ENCODE data around the gene SEM1.
"Not testable (repeated sequence)": the region's sequence is repeated elsewhere in the genome, so short reads cannot be mapped to it uniquely, and the experiment has no call there.

SEM1 gene

DNA sequence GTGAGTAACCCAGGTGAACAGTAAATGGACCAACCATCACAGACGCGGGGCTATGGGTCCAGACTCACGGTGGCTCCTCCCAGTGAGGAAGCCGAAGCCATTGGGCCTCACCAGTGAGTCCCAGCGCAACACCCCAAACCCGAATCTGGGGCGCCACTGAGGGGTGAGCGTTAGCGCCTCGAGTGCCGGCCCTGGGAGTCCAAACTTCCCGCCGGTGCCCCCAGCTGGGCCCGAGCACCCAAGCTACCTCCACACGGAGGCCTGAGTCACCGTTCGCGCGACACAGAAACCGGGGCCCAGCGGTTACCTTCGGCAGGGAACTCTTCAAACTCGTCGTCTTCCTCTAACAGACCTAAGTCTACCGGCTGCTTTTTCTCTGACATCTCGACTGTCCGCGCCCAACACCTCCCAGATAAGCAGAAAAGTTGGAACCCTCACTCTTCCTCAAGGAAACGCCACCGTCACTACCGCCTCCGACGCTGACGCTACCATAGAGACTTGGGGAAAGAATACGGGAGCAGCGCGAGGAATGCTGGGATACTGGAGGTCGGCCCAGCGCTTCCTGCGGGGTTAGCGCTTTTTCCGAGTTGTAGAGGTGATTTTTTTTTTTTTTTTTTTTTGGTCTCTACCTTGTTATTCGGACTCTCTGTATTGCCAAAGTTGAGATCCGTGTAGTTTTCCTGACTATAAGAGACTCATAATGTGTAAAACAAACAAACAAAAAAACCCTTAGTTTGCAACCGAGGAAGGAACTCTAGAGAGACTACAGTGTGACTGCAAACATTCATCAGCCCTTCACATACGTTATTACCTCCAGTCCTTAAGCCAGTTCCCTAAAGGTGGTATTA lies at the start of gene SEM1:
Gene SEM1 (minus strand): TSS at position 466 of the 848 bp plus-strand sequence. CDS start 83 bp downstream, at position 383.
- DNase-seq: peak; percentile 75

DNA sequence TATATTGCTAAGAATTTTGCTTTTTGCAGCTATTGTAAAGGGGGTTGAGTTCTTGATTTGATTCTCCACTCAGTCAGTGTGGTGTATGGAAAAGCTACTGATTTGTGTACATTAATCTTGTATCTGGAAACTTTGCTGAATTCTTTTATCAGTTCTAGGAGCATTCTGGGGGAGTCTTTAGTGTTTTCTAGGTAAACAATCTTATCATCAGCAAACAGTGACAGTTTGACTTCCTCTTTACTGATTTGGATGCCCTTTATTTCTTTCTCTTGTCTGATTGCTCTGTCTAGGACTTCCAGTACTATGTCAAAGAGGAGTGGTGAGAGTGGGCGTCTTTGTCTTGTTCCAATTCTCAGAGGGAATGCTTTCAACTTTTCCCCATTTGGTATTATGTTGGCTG lies 48.2 kb upstream of the SEM1 start:
- DNase-seq: not testable (repeated sequence)

DNA sequence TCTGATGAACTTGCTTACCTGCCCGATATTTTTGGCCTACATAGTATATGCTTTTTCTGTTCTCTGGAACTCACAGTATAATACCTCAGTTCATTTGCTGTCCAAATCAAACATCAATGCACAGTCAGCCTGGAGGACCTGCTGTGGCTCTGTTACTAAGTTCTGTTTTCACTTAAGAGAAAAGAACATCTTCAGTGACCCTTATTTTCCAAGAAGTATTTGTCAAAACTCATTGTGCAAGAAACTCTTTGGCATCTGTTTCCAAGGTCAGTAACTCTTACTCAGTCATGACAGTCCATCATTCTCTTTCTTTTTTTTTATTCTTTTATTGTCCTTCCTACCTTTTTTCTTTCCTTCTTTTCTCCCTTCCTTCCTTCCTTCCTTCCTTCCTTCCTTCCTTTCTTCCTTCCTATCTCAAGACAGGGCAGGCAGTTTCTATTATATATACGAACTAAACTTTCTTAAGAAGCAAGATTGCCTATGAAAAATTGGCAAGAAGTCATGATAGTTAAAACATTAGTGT lies 37.8 kb upstream of the SEM1 start:
- DNase-seq: no peak

DNA sequence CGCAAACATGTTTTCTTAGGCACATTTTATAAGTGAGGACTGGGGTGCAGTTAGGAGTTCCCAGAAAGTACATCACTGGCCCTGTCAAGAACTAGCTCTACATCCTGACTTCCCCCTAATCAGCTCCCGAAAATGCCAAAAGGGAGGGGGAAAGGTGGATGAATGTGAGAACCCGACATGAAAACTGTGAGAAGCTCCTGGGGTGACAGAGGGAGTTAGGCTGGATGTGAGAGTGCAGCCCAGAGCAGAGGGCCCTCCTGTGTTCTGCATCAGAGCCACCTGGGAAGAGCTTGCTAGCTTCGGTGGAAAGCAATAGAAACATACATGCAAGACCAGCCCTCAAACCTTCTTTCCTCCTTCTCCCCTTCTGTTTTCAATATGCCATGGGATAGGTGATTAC lies 30.5 kb upstream of the SEM1 start:
- no peak for DNase-seq

DNA sequence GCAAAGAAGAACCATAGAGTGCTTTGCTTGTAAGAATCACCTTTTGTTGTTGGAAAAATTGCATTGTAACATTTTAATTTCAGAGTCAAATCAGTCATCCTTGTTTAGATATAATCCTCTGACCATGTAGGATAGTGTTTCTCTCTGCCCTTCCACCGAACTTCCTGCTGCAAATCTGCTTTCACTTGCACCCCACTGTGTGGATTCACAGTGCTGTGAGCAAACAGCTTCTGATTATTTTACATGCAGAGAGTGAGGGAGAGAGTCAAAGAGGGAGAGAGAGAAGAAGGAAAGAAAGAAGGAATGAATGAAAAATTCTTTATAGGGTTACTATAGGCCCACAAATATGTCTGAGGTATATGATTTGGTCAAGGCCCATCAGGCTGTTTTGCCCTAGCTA lies 30.0 kb upstream of the SEM1 start:
- DNase-seq: no peak

DNA sequence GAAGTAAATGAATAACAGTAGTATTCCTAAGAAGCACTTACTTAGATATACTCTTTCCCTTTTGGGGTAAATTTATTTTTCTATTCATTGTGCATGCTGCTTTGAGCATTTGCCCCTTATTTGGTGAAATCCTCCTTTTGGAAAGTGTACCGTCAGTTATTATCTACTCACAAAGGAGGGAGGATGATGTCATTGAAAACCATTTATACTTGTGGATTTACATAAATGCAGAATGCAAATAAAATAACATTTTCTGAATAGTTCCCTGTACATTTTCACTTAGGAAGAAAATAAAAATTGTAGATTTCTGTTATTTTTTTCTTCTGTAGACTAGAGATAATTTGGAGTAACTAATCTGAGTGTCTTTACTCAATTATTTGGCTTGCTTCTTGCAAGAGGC lies 29.5 kb upstream of the SEM1 start:
- no peak for DNase-seq

DNA sequence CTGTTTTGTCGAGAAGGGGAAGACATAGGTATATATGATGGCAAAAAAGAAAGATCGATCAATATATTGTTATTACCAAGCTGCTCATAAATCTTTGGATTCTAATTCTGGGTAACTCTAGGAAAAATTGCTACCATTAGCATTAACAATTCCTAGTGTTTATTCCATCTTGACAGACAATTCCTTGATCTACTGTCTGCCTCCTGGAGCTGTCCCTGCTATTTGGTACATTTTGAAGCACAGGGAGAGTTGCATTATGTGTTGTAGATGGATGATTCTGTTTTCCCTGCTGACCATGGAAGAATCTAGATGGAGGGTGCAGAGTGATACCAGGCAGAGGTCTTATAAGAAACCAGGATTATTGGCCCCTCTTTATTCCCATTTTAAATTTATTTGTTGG lies 29.1 kb upstream of the SEM1 start:
- no peak for DNase-seq

DNA sequence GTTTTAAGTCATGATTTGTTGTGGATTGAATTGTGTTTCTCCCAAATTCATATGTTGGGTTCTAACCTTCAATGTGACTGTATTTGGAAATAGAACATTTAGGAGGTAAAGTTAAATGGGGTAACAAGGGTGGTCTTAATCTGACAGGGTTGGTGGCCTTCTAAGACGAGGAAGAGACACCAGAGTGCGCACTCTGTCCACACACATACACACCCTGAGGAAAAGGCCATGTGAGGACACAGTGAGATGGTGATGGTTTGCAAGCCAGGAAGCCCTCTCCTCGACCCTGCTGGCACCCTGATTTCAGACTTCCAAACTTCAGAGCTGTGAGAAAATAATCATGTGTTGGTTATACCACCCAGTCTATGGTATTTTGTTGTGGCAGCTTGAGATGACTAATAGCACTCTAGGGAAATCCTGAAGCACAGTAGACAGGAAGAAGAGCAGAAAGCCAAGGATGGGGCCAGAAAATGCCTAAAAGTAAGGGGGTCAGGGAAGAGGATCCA lies 28.0 kb upstream of the SEM1 start:
- no peak for DNase-seq

DNA sequence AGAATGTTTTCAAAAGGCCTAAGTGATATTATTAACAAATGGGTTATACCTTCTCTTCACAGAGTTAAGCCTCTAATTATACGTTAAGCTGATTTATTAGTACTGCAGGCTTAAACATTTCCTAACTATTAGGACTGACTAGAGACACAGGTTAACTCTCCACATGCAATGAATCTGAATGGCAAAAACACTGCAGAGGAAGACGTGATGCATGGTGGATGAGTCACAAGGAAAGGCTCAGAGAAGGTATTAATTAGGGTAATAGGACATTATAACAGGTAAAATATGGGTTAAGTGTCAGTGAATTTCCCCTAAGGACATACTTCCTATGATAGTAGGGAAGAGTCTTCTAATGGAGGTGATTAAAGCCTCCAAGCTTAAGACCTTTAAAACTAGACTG lies 24.7 kb upstream of the SEM1 start:
- DNase-seq: no peak

DNA sequence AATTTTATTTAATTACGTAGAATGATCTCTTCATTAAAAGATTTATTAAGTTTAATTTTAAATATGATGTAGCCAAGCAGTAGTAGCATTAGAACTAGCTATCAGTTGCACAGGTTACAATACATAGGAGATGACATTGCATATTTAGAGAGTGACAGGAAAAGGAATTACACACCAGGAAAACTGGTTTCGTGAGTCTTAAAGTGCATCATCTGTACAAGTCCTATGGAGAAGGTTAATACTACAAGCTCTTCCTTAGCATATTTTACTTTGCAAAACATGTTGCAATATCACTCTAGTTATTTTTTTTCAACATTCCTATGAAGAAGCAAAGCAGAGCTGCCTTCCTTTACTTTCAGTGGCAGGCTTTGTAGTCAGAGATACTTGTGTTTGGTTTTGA lies 20.2 kb upstream of the SEM1 start:
- DNase-seq: no peak

DNA sequence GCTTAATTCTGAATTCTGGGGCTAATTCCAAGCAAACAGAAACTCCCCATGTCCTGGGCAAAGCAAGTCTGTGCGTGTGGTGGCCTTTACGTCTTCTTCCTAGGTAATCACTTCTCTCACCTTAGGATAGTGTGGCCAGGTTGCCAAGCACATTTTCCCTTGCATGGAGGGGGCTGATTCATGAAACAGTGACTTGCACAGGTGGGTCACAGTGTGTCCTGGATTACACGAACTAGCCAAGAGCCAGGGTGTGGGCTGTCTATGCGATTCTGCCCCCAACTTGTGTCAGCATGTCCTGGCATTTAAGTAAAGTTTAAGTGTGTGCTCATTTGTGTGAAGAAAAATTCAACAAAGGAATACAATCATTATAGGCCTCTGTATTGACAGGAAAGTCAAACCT lies 18.5 kb upstream of the SEM1 start:
- DNase-seq: no peak

DNA sequence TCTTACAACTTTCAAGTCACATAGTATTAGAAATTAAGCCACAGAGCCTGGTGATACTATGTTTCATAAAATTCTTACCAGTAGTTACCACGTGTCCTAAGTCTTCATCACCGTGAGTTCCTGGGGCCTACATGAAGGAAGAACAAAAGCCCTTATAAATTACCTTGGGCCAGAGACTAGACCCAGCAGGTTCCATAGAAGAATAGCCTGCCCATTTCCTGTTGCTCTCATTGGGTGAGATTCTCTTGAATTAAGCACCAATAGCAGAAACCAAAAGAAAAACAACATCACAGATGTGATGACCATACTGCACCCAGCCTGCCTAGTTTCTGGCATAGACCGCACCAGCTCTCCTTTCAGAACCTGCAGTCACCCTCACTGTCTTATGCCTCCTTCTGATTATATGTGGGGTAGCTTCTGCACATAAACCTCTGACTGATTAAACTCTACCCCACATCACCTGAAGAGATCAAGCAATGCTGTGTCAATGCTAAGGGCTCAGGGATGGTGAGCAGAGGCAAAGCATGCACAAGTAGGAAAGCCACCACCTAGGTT lies 18.0 kb upstream of the SEM1 start:
- DNase-seq: no peak

DNA sequence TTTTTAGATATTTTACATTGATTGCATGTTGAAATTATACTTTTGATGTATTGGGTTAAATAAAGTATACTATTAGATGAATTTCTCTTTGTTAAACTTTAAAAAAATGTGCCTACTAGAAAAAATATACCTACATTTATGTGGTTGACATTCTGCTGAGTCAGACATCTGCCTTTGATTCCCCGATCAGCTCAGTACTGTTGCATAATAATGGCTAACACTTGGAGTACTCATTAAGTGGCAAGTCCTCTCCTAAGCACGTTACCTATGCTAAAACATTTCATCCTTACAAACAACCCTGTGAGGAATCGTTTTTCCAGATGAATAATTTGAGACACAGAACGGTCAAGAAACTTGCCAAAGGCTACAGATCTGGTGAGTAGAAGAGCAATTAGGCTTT lies 14.0 kb upstream of the SEM1 start:
- no peak for DNase-seq

DNA sequence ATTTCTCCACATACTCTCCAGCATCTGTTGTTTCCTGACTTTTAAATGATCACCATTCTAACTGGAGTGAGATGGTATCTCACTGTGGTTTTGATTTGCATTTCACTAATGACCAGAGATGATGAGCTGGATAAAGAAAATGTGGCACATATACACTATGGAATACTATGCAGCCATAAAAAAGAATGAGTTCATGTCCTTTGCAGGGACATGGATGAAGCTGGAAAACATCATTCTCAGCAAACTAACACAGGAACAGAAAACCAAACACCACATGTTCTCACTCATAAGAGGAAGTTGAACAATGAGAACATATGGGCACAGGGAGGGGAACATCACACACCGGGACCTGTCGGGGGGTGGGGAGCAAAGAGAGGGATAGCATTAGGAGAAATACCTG lies 13.3 kb upstream of the SEM1 start:
- DNase-seq: not testable (repeated sequence)

DNA sequence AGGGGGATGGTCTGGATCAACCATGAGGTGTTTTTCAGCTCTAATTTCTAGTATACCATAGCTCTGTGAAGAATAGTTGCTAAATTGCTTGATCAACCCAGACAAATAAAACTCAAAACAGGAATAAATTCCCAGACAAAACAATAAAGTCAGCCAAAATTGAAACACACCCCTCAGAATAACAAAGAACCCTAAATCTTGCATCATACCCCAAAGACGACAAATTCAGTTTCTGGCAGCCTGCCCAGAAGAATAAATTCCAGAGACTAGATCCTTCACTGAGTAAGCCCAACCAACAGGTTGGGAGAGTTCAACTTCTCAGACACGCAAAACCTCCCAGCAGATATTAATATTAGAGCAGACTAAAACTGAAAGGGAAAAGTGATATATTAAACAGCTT lies 11.2 kb upstream of the SEM1 start:
- no peak for DNase-seq

DNA sequence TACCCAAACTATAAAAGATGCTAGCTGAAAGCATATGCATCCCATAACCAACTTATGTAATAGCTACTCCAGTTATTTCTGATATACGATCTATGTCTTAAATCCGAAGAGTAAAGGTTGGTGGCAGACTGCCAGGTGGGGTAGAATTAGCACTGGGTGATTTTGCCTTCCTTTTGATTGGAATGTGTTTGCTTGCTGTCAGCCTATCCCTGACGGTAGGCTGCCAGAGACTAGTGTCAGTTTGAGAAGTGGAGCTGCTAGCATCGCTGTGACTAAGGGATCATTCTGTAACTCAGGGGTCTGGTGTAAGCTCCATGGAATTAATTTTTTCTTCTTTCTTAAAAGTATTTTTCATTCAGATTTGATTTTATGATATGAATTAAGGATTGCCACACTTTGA lies 9.5 kb upstream of the SEM1 start:
- no peak for DNase-seq

DNA sequence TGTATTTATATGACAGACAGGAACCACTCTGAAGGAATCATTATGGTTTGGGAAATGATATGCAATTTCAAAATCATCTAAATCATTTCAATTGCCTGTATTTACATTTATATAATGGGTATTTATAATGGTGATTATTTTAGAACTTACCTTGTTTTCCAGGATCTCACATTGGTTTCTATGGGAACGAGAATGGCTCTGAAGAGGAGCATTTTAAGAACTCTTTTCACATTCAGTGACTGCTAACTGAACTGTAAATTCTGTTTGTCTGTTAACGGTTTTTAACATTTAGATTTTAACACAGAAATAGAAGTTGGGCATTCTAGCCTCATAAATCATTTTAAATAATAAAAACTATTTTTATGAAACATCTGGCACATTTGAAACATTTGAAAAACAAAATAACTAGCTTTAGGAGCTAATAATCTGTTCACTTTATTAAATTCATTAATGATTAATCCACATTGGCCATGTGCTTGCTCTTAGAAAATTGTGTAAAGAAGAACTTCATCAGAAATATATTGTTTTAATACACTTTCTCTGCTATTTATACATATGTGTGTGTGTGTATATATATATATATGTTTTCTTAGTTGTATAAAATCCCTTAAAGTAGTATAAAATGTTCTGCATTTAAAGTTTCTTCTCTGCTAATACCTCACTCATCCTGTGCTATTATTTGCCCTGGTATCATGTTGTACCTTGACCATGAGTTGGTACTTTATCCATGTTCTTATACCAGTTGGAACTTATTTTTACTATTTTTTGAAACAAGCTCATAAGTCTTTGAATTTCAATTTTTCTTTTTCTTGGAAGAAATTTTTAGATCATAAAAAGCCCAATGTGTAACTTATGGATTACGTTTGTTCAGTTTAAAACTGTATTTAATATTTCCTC lies 8.7 kb upstream of the SEM1 start:
- no peak for DNase-seq

DNA sequence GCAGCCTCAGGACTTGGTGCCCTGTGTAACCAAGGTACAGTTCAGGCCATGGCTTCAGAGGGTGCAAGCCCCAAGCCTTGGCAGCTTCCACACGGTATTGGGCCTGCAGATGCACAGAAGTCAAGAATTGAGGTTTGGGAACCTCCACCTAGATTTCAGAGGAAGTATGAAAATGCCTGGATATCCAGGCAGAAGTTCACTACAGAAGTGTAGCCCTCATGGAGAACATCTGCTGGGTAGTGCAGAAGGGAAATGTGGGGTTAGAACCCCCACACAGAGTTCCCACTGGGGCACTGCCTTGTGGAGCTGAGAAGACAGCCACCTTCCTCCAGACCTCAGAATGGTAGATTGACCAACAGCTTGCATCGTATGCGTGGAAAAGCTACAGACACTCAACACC lies 3.4 kb upstream of the SEM1 start:
- no peak for DNase-seq

DNA sequence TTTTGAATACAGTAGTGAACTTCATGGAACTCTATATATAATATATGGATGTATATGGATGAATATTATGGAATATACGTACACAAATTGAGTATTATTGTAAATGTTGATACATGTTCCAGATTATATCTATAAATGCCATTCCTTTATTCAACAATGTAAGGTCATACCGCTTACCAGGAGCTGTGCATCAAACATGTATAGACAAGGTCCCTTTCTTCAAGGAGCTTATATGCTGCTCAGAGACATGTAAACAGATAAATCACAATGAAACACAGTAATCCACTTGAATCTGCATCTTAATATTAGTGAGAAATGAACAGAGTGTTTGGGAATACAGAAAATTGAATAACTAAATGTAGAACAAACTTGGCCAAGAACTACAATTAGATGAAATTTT lies 898 bp upstream of the SEM1 start:
- DNase-seq: no peak

DNA sequence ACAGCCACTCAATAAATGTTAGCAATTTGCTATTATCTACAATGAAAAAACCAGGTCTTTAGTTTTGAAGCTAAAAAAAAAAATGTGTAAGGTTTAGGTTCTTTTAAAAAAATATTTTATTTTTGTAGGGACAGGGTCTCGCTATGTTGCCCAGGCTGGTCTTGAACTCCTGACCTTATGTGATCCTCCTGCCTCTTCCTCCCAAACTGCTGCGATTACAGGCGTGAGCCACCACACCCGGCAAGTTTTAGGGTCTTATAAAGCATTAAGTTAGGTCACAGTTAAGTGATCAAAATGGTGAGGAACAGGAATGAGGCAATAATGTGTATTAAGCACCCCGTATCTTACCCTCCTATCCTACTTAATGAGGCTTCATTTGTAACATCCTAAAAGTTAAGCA lies 774 bp downstream of the SEM1 start:
- DNase-seq: no peak

DNA sequence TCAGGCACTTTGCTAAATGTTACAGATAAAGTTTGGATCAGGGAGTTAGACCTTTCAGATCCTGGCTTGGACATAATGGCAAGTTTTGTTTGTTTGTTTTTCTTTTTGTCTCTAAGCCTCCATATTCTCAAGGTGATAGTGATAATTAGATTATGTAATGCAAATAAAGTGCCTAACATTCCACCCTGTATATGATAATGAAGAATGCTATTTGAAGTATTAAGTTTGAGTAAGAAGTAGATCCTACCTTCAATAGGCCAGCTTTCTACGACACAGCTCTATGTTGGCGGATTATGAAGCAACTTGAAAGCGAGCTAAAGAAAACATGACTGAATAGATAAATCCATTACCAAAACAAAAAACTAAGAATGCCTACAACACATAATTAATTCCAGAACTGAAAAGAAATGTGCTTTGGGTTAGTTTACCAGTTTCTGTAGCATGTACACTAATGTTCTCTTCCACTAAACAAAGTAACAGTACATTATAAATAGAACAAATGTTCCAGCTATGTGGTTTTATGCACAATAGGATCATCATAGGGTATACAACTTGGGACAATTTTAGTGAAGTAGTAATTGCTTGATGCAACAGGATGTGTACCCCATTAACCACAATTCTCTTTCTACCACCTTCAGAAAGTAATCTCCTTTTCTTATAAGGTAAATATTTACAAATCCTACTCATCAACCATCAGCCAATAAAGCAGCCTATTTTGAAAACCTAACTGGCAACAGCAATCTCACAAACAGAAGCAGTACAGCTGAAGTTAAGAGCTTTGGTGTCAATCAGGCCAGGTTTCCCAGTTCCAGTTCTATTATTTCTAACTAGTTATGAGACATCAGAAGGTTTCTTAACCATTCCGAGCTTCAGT lies 1.5 kb downstream of the SEM1 start:
- no peak for DNase-seq

DNA sequence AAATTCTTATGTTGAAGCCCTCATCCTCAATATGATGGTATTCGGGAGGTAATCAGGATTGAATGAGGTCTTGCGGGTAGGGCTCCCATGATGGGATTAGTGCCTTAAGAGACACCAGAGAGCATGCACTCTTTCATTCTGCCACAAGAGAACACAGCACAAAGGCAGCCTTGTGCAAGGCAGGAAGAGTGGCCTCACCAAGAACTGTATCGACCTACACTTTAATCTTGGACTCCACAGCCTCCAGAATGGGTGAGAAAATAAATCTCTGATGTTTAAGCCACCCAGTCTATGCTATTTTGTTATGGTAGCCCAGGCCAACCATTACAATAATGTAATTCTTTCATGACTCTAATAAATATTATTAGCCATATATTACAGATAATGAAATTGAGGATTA lies 8.4 kb downstream of the SEM1 start:
- DNase-seq: no peak

All from GDM1 (cell line).